H1 (cell line): ENCODE results near the gene GREB1. TPM values are rescaled to one million over a fixed set of nuclear protein-coding genes. Genes with fewer than 3 reads are reported as not detected.

Experiments
- CTCF ChIA-PET: fragments of 300-600 bp; sonication (Branson Sonifier 250); formaldehyde crosslinking; loops from one replicate; lab custom pipeline; 2021; ENCODE audit not compliant: partially characterized antibody; lab: Charles Lee
- POLR2A ChIA-PET: fragments of 300-600 bp; sonication (Branson Sonifier 250); formaldehyde crosslinking; loops from one replicate; lab custom pipeline; 2021; ENCODE audit warnings: inconsistent platforms; ENCODE audit not compliant: partially characterized antibody; lab: Charles Lee
- DNase-seq, 2 experiments: peaks; one replicate each; pipeline versions ENCODE4 v3.0.0 to v3.0.0-alpha.2; 2010 to 2022; ENCODE audit warnings: low spot score in 2 of 2, low read depth in 1 of 2, mixed read lengths in 1 of 2
- FAIRE-seq: peaks from 2 replicates; lab custom pipeline; 2011; peaks lifted over from hg19 to GRCh38; lab: Jason Lieb, UNC
- H2AFZ ChIP-seq: 2 replicates; pipeline ENCODE4 v1.8.1; 2012; ENCODE audit warnings: low read length, inconsistent platforms
- H2AK5ac ChIP-seq: 2 replicates; pipeline ENCODE4 v1.6.1; 2013; ENCODE audit warnings: low read depth, low read length
- H2BK120ac ChIP-seq: replicated peaks from 2 replicates; pipeline ENCODE3; 2013; ENCODE audit warnings: low read depth, low read length, inconsistent platforms
- H2BK12ac ChIP-seq: 2 replicates; pipeline ENCODE4 v1.6.1; 2013; ENCODE audit warnings: low read depth, low read length
- H2BK15ac ChIP-seq: 2 replicates; pipeline ENCODE4 v1.6.1; 2013; ENCODE audit warnings: low read length
- H2BK20ac ChIP-seq: 2 replicates; pipeline ENCODE4 v1.6.1; 2013; ENCODE audit warnings: low read length
- H2BK5ac ChIP-seq: 2 replicates; pipeline ENCODE4 v1.6.1; 2013; ENCODE audit warnings: low read depth, low read length
- H3K14ac ChIP-seq: 2 replicates; pipeline ENCODE4 v1.6.1; 2013; ENCODE audit warnings: inconsistent platforms; ENCODE audit not compliant: insufficient read length
- H3K18ac ChIP-seq: 2 replicates; pipeline ENCODE4 v1.6.1; 2013; ENCODE audit warnings: low read length; ENCODE audit errors: extremely low read depth
- H3K23ac ChIP-seq: 2 replicates; pipeline ENCODE4 v1.6.1; 2013; ENCODE audit warnings: inconsistent platforms; ENCODE audit not compliant: insufficient read length
- H3K23me2 ChIP-seq: 2 replicates; pipeline ENCODE4 v1.6.1; 2013; ENCODE audit warnings: low read depth, low read length
- H3K27ac ChIP-seq: 2 replicates; pipeline ENCODE4 v1.6.1; 2011; ENCODE audit warnings: low read depth, low read length, inconsistent platforms
- H3K27me3 ChIP-seq, 4 experiments: replicated peaks in 1 of 4; 1 replicate in 1 of 4; 2 replicates in 3 of 4; pipeline versions ENCODE4 v1.6.1 to v1.8.1; 2011 to 2013; ENCODE audit warnings: low read length in 3 of 4, mild to moderate bottlenecking in 3 of 4, inconsistent platforms in 2 of 4, mixed read lengths in 2 of 4, moderate library complexity in 1 of 4; ENCODE audit not compliant: control insufficient read depth in 3 of 4, insufficient read depth in 3 of 4; ENCODE audit errors: extremely low read depth in 1 of 4
- H3K36me3 ChIP-seq, 4 experiments: 2 replicates each; pipeline versions ENCODE4 v1.6.1 to v1.8.1; 2011 to 2013; ENCODE audit warnings: mild to moderate bottlenecking in 4 of 4, low read length in 3 of 4, moderate library complexity in 2 of 4, control low read depth in 1 of 4, inconsistent platforms in 1 of 4; ENCODE audit not compliant: insufficient read depth in 4 of 4, control insufficient read depth in 2 of 4
- H3K4ac ChIP-seq: replicated peaks from 2 replicates; pipeline ENCODE3; 2013; ENCODE audit warnings: low read length, low read depth, mixed read lengths, inconsistent platforms; ENCODE audit not compliant: insufficient read length
- H3K4me1 ChIP-seq, 4 experiments: replicated peaks in 1 of 4; 1 replicate in 1 of 4; 2 replicates in 3 of 4; pipeline versions ENCODE4 v1.6.1 to v1.8.1; 2011 to 2013; ENCODE audit warnings: low read length in 3 of 4, inconsistent platforms in 2 of 4, mixed read lengths in 1 of 4; ENCODE audit not compliant: insufficient read depth in 4 of 4, control insufficient read depth in 3 of 4
- H3K4me2 ChIP-seq, 2 experiments: 2 replicates each; pipeline versions ENCODE4 v1.6.1 to v1.8.1; 2011 to 2013; ENCODE audit warnings: low read depth in 2 of 2, low read length in 2 of 2, control low read depth in 1 of 2, inconsistent platforms in 1 of 2, mild to moderate bottlenecking in 1 of 2; ENCODE audit not compliant: insufficient read depth in 1 of 2
- H3K4me3 ChIP-seq, 4 experiments: fragments of 200-600, 300-600 bp in 1 of 4; sonication (generic), shearing (Covaris generic), sonication (Bioruptor Twin) in 1 of 4; 2 replicates each; pipeline versions ENCODE4 v1.5.1 to v1.8.1; 2011 to 2016; ENCODE audit warnings: low read length in 4 of 4, low read depth in 3 of 4, control low read depth in 2 of 4, inconsistent platforms in 2 of 4, mild to moderate bottlenecking in 2 of 4, mixed read lengths in 1 of 4, moderate library complexity in 1 of 4; ENCODE audit not compliant: insufficient read depth in 2 of 4; ENCODE audit errors: extremely low read depth in 1 of 4
- H3K56ac ChIP-seq: replicated peaks from 2 replicates; pipeline ENCODE3; 2013; ENCODE audit warnings: low read depth, mild to moderate bottlenecking, mixed read lengths, low read length, inconsistent platforms; ENCODE audit not compliant: insufficient read length
- H3K79me1 ChIP-seq: 2 replicates; pipeline ENCODE4 v1.6.1; 2013; ENCODE audit warnings: low read depth, low read length, control low read depth
- H3K79me2 ChIP-seq, 2 experiments: 2 replicates each; pipeline versions ENCODE4 v1.6.1 to v1.8.1; 2012 to 2013; ENCODE audit warnings: low read length in 2 of 2, mild to moderate bottlenecking in 2 of 2, inconsistent platforms in 1 of 2; ENCODE audit not compliant: insufficient read depth in 2 of 2, control insufficient read depth in 1 of 2
- H3K9ac ChIP-seq, 4 experiments: replicated peaks in 1 of 4; 1 replicate in 1 of 4; 2 replicates in 3 of 4; pipeline versions ENCODE4 v1.6.1 to v1.8.1; 2011 to 2013; ENCODE audit warnings: low read depth in 3 of 4, low read length in 3 of 4, control low read depth in 2 of 4, mild to moderate bottlenecking in 2 of 4, moderate library complexity in 2 of 4, inconsistent platforms in 1 of 4; ENCODE audit errors: extremely low read depth in 1 of 4
- H3K9me3 ChIP-seq, 2 experiments: 2 replicates each; pipeline versions ENCODE4 v1.6.1 to v1.8.1; 2012 to 2013; ENCODE audit warnings: mild to moderate bottlenecking in 2 of 2, moderate library complexity in 2 of 2, control low read depth in 1 of 2, inconsistent platforms in 1 of 2, low read depth in 1 of 2, low read length in 1 of 2, mixed read lengths in 1 of 2; ENCODE audit not compliant: insufficient read depth in 2 of 2
- H4K20me1 ChIP-seq, 2 experiments: replicated peaks in 1 of 2; 2 replicates each; pipeline versions ENCODE3 to v1.8.1; 2011 to 2013; ENCODE audit warnings: inconsistent platforms in 2 of 2, low read length in 2 of 2, mild to moderate bottlenecking in 1 of 2; ENCODE audit not compliant: insufficient read depth in 2 of 2, control insufficient read depth in 1 of 2
- H4K5ac ChIP-seq: 2 replicates; pipeline ENCODE4 v1.6.1; 2013; ENCODE audit warnings: low read length, low read depth, mixed read lengths, inconsistent platforms; ENCODE audit not compliant: insufficient read length
- H4K8ac ChIP-seq: 2 replicates; pipeline ENCODE4 v1.8.0; 2013; ENCODE audit warnings: mild to moderate bottlenecking, moderate library complexity, low read length, inconsistent platforms; ENCODE audit not compliant: insufficient read depth; ENCODE audit errors: extremely low read depth
- H4K91ac ChIP-seq: replicated peaks from 2 replicates; pipeline ENCODE3; 2013; ENCODE audit warnings: low read length, mixed read lengths, inconsistent platforms; ENCODE audit not compliant: insufficient read length
- ASH2L ChIP-seq: fragments of 200-600, 300-600 bp; sonication (generic); IDR thresholded peaks from one replicate; pipeline ENCODE4 v1.7.1; 2017; ENCODE audit warnings: low read length
- CEBPB ChIP-seq: IDR thresholded peaks from 2 replicates; pipeline ENCODE4 v1.6.1; 2012; ENCODE audit warnings: low read depth, low read length
- CREB1 ChIP-seq: IDR thresholded peaks from 2 replicates; pipeline ENCODE4 v1.6.1; 2012; ENCODE audit warnings: inconsistent platforms
- CTBP2 ChIP-seq: IDR thresholded peaks from 2 replicates; pipeline ENCODE4 v1.7.0; 2011; ENCODE audit warnings: borderline replicate concordance, mild to moderate bottlenecking, moderate library complexity, mixed read lengths, low read length; ENCODE audit not compliant: insufficient read depth, insufficient read length
- FOSL1 ChIP-seq: IDR thresholded peaks from 2 replicates; pipeline ENCODE4 v1.6.1; 2011; ENCODE audit warnings: mild to moderate bottlenecking, low read depth, low read length, moderate library complexity; ENCODE audit not compliant: insufficient read depth
- GTF2F1 ChIP-seq: IDR thresholded peaks from 2 replicates; pipeline ENCODE4 v1.6.1; 2012; ENCODE audit warnings: low read depth, low read length, improper control_type of control experiment, borderline replicate concordance
- HDAC2 ChIP-seq, 2 experiments: fragments of 300-600 bp in 1 of 2; sonication (generic) in 1 of 2; IDR thresholded peaks; 2 replicates each; pipeline ENCODE4 v1.6.1; 2011 to 2012; ENCODE audit warnings: low read depth in 2 of 2, low read length in 2 of 2, mild to moderate bottlenecking in 2 of 2, moderate library complexity in 2 of 2, borderline replicate concordance in 1 of 2, inconsistent platforms in 1 of 2
- NRF1 ChIP-seq: IDR thresholded peaks from 2 replicates; pipeline ENCODE4 v1.6.1; 2011; ENCODE audit warnings: mild to moderate bottlenecking, low read depth, low read length, improper control_type of control experiment
- POLR2A ChIP-seq, 2 experiments: IDR thresholded peaks; 1 replicate in 1 of 2; 2 replicates in 1 of 2; pipeline ENCODE4 v1.6.1; 2011; ENCODE audit warnings: low read depth in 2 of 2, low read length in 2 of 2, mild to moderate bottlenecking in 2 of 2; ENCODE audit errors: control extremely low read depth in 1 of 2
- RAD21 ChIP-seq, 2 experiments: IDR thresholded peaks in 1 of 2; conservative IDR thresholded peaks in 1 of 2; 2 replicates each; pipeline ENCODE4 v1.6.1; 2011; ENCODE audit warnings: low read depth in 2 of 2, low read length in 2 of 2, improper control_type of control experiment in 1 of 2, inconsistent platforms in 1 of 2, mild to moderate bottlenecking in 1 of 2, moderate library complexity in 1 of 2
- SIX5 ChIP-seq: IDR thresholded peaks from 2 replicates; pipeline ENCODE4 v1.6.1; 2011; ENCODE audit warnings: mild to moderate bottlenecking, low read depth, low read length
- SP1 ChIP-seq: IDR thresholded peaks from 2 replicates; pipeline ENCODE4 v1.6.1; 2011; ENCODE audit warnings: low read depth, low read length
- SRF ChIP-seq: IDR thresholded peaks from 2 replicates; pipeline ENCODE4 v1.6.1; 2011; ENCODE audit warnings: mild to moderate bottlenecking, low read depth, low read length, moderate library complexity
- TAF1 ChIP-seq: IDR thresholded peaks from 2 replicates; pipeline ENCODE4 v1.6.1; 2011; ENCODE audit warnings: mild to moderate bottlenecking, low read depth, low read length
- TCF12 ChIP-seq: IDR thresholded peaks from 2 replicates; pipeline ENCODE4 v1.6.1; 2011; ENCODE audit warnings: low read depth, mild to moderate bottlenecking, low read length
- YY1 ChIP-seq: IDR thresholded peaks from 2 replicates; pipeline ENCODE4 v1.6.1; 2011; ENCODE audit warnings: low read depth, mild to moderate bottlenecking, low read length
- WGBS, 2 experiments: shearing (Covaris generic) in 1 of 2; methylation state at CpG; one replicate each; pipeline versions ENCODE4 v1.1.6 to v1.1.7; 2013 to 2015; ENCODE audit warnings: low lambda C conversion rate in 2 of 2, mixed read lengths in 2 of 2, inconsistent platforms in 1 of 2, low coverage in 1 of 2, missing lambda C conversion rate in 1 of 2; ENCODE audit not compliant: insufficient replicate concordance in 2 of 2, insufficient coverage in 1 of 2, insufficient read length in 1 of 2; ENCODE audit errors: extremely low coverage in 1 of 2, missing lambda C conversion rate in 1 of 2; 5-methylcytosine and 5-hydroxymethylcytosine counted together
- polyA plus RNA-seq, 7 experiments: library from polyadenylated mRNA; depleted of rRNA in 3 of 7; stranded (reverse) in 5 of 7; unstranded in 2 of 7; fragments of >200 nt in 5 of 7; fragments of 200-250 nt in 2 of 7; gene quantifications; 1 replicate in 5 of 7; 2 replicates in 1 of 7; 4 replicates in 1 of 7; pipeline versions ENCODE4 v1.2.1 to v1.2.3, GENCODE V29; 2011 to 2013; ENCODE audit warnings: missing spikeins in 2 of 7, mixed read lengths in 2 of 7
- total RNA-seq: library from RNA; stranded (reverse); fragmentation: NEBNext Ultra II Directional; extraction: Animal tissue kit (Norgen Biotek cat#: 25700); gene quantifications from 2 replicates; pipeline ENCODE4 v1.2.1, GENCODE V29; 2021

The GREB1 gene
- total and polyA plus RNA-seq, 2 of the 8 experiments (the other 6 are each of a cell fraction or from before 2014, with no cell fraction given) = 7.9 to 43.4 TPM

- H3K27me3 ChIP-seq = no peaks in the 10 kb centered on the region
- no peaks in the 10 kb centered on the region for H4K20me1 ChIP-seq
- no peak overlapping the region for H3K14ac ChIP-seq
- H3K9ac ChIP-seq = no peak overlapping the region
- POLR2A ChIA-PET = no interaction called here
- H2BK120ac ChIP-seq = no peak overlapping the region
- H3K79me2 ChIP-seq = peaks cover 0 to 4% of the 10 kb centered on the region in 2 experiments; a peak in 2 of 4 replicates
- no peak overlapping the region for H4K91ac ChIP-seq
- no peaks in the 10 kb centered on the region for H3K9me3 ChIP-seq
- H3K79me1 ChIP-seq = peaks cover 16% of the 10 kb centered on the region
- H3K18ac ChIP-seq = no peak overlapping the region
- no peak overlapping the region for H3K4me2 ChIP-seq
- H3K4ac ChIP-seq = no peak overlapping the region
- no peak overlapping the region for H2BK12ac ChIP-seq
- H2BK15ac ChIP-seq = no peak overlapping the region
- H2BK20ac ChIP-seq = no peak overlapping the region
- no peak overlapping the region for H3K27ac ChIP-seq
- no peak overlapping the region for H2AK5ac ChIP-seq
- 68% methylated on average over 8 of the region's 8 CpGs; no CpG with 5 or more reads in 1 of the 2 experiments for WGBS, 2 experiments
- H3K56ac ChIP-seq = no peak overlapping the region
- H3K23ac ChIP-seq = no peak overlapping the region
- H3K23me2 ChIP-seq = no peaks in the 10 kb centered on the region
- no peak overlapping the region for H4K5ac ChIP-seq
- CTCF ChIA-PET = interaction anchor here (4.6 to 6.4 kb wide), 2 partner anchors 12 to 61 kb away, joined by 15 to 55 read pairs; partner anchors contain the start of gene GREB1
- no peak overlapping the region for H3K4me3 ChIP-seq
- no peak overlapping the region for H4K8ac ChIP-seq
- no peak overlapping the region for H2AFZ ChIP-seq
- DNase-seq = no peak
- H3K36me3 ChIP-seq = no peaks in the 10 kb centered on the region
- no peak overlapping the region for H2BK5ac ChIP-seq
- FAIRE-seq = no peak
- H3K4me1 ChIP-seq = peaks cover 0 to 7% (median 3%) of the 10 kb centered on the region in 4 experiments; a peak in 1 of 7 replicates
- TF ChIP-seq CTBP2 (no peak), TCF12 (no peak), NRF1 (no peak), SIX5 (no peak), YY1 (no peak), ASH2L (no peak), HDAC2 (IDR thresholded peaks at IDR 0.05; ENCODE audit: borderline replicate concordance in 1 of 2, low read depth in 2 of 2, low read length in 2 of 2) (no peak), SRF (no peak), SP1 (no peak), GTF2F1 (no peak), CEBPB (no peak), CREB1 (no peak), FOSL1 (no peak), TAF1 (no peak), POLR2A (IDR thresholded peaks at IDR 0.05; ENCODE audit: control extremely low read depth in 1 of 2, low read depth in 2 of 2, low read length in 2 of 2) (no peak), RAD21 (IDR thresholded peaks at IDR 0.05 in 1 of 2, conservative IDR thresholded peaks at IDR 0.05 in 1 of 2; ENCODE audit: low read depth in 2 of 2, low read length in 2 of 2) (no peak)
Measured at GRCh38 chr2:11521775-11522174, 12.1 kb upstream of the GREB1 start.
